Endothelial cell of umbilical vein (primary cell): ENCODE results near the gene GBP6. TPM values are rescaled to one million over a fixed set of nuclear protein-coding genes. Genes with fewer than 3 reads are reported as not detected.

ENCODE experiments used
- BruUV-seq: library from RNA; stranded (reverse); fragments of 400-500 nt; replicated peaks from 2 replicates; lab custom pipeline; 2021; lab: Mats Ljungman, UMichigan
- CTCF ChIA-PET: fragments of 300-600, 350-600 bp; sonication (Branson Sonifier 250); formaldehyde crosslinking; loops from one replicate; lab custom pipeline; 2021; ENCODE audit warnings: antibody characterized with exemption, inconsistent platforms; lab: Charles Lee
- POLR2A ChIA-PET: fragments of 300-600, 350-600 bp; sonication (Branson Sonifier 250); formaldehyde crosslinking; loops from one replicate; lab custom pipeline; 2021; ENCODE audit warnings: antibody characterized with exemption, inconsistent platforms; lab: Charles Lee
- DNase-seq: peaks from one replicate; pipeline ENCODE4 v3.0.0-alpha.2; 2011; ENCODE audit warnings: low read depth, low spot score
- FAIRE-seq: peaks from 2 replicates; lab custom pipeline; 2011; peaks lifted over from hg19 to GRCh38; lab: Jason Lieb, UNC
- H2AFZ ChIP-seq: 2 replicates; pipeline ENCODE4 v1.6.0; 2012; ENCODE audit warnings: low read depth, low read length, control low read depth, inconsistent platforms
- H3K27ac ChIP-seq: 2 replicates; pipeline ENCODE4 v1.5.1; 2011; ENCODE audit warnings: low read depth, mild to moderate bottlenecking, control low read depth, low read length, moderate library complexity; ENCODE audit not compliant: insufficient read depth
- H3K27me3 ChIP-seq, 2 experiments: 2 replicates each; pipeline versions ENCODE4 v1.6.0 to v1.6.1; 2011; ENCODE audit warnings: low read length in 2 of 2, mixed read lengths in 1 of 2; ENCODE audit not compliant: control insufficient read depth in 2 of 2, insufficient read depth in 2 of 2
- H3K36me3 ChIP-seq, 2 experiments: 2 replicates in 1 of 2; 3 replicates in 1 of 2; pipeline ENCODE4 v1.5.1; 2011; ENCODE audit warnings: low read length in 2 of 2, mild to moderate bottlenecking in 1 of 2, moderate library complexity in 1 of 2; ENCODE audit not compliant: control insufficient read depth in 2 of 2, insufficient read depth in 2 of 2; ENCODE audit errors: extremely low read depth in 1 of 2
- H3K4me1 ChIP-seq: 3 replicates; pipeline ENCODE4 v1.5.1; 2011; ENCODE audit warnings: mild to moderate bottlenecking, low read length; ENCODE audit not compliant: control insufficient read depth, insufficient read depth; ENCODE audit errors: extremely low read depth
- H3K4me2 ChIP-seq: 2 replicates; pipeline ENCODE4 v1.6.1; 2011; ENCODE audit warnings: low read length, control low read depth, mixed read lengths; ENCODE audit not compliant: insufficient read depth
- H3K4me3 ChIP-seq, 3 experiments: fragments of 200-600 bp in 1 of 3; sonication (generic), shearing (Covaris generic) in 1 of 3; replicated peaks in 1 of 3; 2 replicates each; pipeline ENCODE4 v1.5.1; 2011 to 2016; ENCODE audit warnings: control low read depth in 3 of 3, low read length in 3 of 3, mild to moderate bottlenecking in 2 of 3, inconsistent platforms in 1 of 3, low read depth in 1 of 3, moderate library complexity in 1 of 3; ENCODE audit not compliant: insufficient read depth in 1 of 3
- H3K79me2 ChIP-seq: 2 replicates; pipeline ENCODE4 v1.6.0; 2012; ENCODE audit warnings: low read length, inconsistent platforms; ENCODE audit not compliant: control insufficient read depth, insufficient read depth
- H3K9ac ChIP-seq: replicated peaks from 2 replicates; pipeline ENCODE3; 2011; ENCODE audit warnings: low read length, control low read depth; ENCODE audit not compliant: insufficient read depth; ENCODE audit errors: extremely low read depth
- H3K9me1 ChIP-seq: replicated peaks from 3 replicates; pipeline ENCODE4 v1.6.0; 2011; ENCODE audit warnings: mild to moderate bottlenecking, low read length; ENCODE audit not compliant: control insufficient read depth, insufficient read depth; ENCODE audit errors: extremely low read depth
- H3K9me3 ChIP-seq: replicated peaks from 2 replicates; pipeline ENCODE4 v1.5.1; 2012; ENCODE audit warnings: low read length, inconsistent platforms; ENCODE audit not compliant: control insufficient read depth, insufficient read depth
- H4K20me1 ChIP-seq: replicated peaks from 2 replicates; pipeline ENCODE3; 2011; ENCODE audit warnings: mild to moderate bottlenecking, low read length; ENCODE audit not compliant: control insufficient read depth, insufficient read depth; ENCODE audit errors: extremely low read depth
- EZH2 ChIP-seq: IDR thresholded peaks from 2 replicates; pipeline ENCODE4 v1.6.1; 2012; ENCODE audit warnings: borderline replicate concordance, low read depth, mild to moderate bottlenecking, moderate library complexity, low read length, inconsistent platforms; ENCODE audit not compliant: severe bottlenecking
- FOS ChIP-seq: IDR thresholded peaks from 2 replicates; pipeline ENCODE4 v1.6.1; 2011; ENCODE audit warnings: mild to moderate bottlenecking, low read length, moderate library complexity, borderline replicate concordance; ENCODE audit not compliant: insufficient read depth
- GATA2 ChIP-seq: IDR thresholded peaks from 2 replicates; pipeline ENCODE4 v1.7.0; 2011; ENCODE audit warnings: low read depth, mild to moderate bottlenecking, moderate library complexity, mixed read lengths, low read length; ENCODE audit not compliant: insufficient read length, insufficient read depth
- JUN ChIP-seq: IDR thresholded peaks from 2 replicates; pipeline ENCODE4 v1.6.1; 2011; ENCODE audit warnings: borderline replicate concordance, low read depth; ENCODE audit not compliant: insufficient read length, insufficient read depth
- MYC ChIP-seq: IDR thresholded peaks from one replicate; pipeline ENCODE4 v1.6.1; 2011; ENCODE audit warnings: mild to moderate bottlenecking, low read depth, low read length
- POLR2A ChIP-seq: IDR thresholded peaks from 2 replicates; pipeline ENCODE4 v1.6.1; 2012; ENCODE audit warnings: low read depth, mild to moderate bottlenecking, control low read depth, low read length
- POLR2AphosphoS5 ChIP-seq: IDR thresholded peaks from 2 replicates; pipeline ENCODE4 v1.6.1; 2012; ENCODE audit warnings: low read depth, mild to moderate bottlenecking, control low read depth, low read length, moderate library complexity; ENCODE audit not compliant: insufficient read depth
- dilution Hi-C: fragments of 300-500 bp; cut with MboI; formaldehyde crosslinking; loops from one replicate; pipeline ENCODE4 v1.15.0; 2019; ENCODE audit warnings: low sequenced_read_pairs; ENCODE audit not compliant: extremely low pct_ligation_motif_present
- intact Hi-C: fragments of 100-400 bp; cut with micrococcal nuclease; formaldehyde crosslinking; loops from one replicate; pipeline ENCODE4 v1.10.0; 2022
- polyA plus RNA-seq, 4 experiments: library from polyadenylated mRNA; depleted of rRNA in 3 of 4; stranded (reverse) in 3 of 4; unstranded in 1 of 4; fragments of >200 nt; gene quantifications; 2 replicates each; pipeline versions ENCODE4 v1.2.1 to v1.2.3, GENCODE V29; 2011 to 2012; ENCODE audit warnings: missing spikeins in 1 of 4
- total RNA-seq: library from RNA; stranded (reverse); gene quantifications from 2 replicates; pipeline ENCODE4 v1.2.3, GENCODE V29; 2021

The GBP6 gene
- total and polyA plus RNA-seq, 2 donors (not counting 3 experiments of a cell fraction or from before 2014, with no cell fraction given): not detected

DNA sequence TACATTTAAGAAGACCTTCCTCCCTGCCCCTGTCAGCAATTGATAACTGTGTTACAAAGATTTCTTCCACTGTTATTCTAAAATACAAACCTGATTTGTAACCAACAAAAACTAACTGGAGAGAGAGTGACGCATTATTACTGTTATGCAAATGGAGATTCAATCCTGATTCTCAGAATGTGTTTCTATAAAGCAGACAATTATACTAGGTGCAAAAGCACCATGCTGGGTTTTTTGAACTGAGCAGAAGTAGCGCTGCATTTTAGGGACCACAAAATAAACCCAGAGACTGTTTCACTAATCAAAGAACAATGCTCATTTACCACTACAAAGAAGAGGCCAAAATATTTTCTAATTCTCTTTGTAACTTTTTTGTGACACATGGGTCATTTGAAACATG lies 13.6 kb upstream of the GBP6 start:
- Histone ChIP-seq H3K4me1 (no peaks in the 10 kb centered on the region), H3K9me1 (no peaks in the 10 kb centered on the region), H3K4me3 (no peak overlapping the region), H4K20me1 (no peaks in the 10 kb centered on the region), H2AFZ (no peak overlapping the region), H3K36me3 (no peaks in the 10 kb centered on the region), H3K27me3 (peaks cover 3 to 7% of the 10 kb centered on the region in 2 experiments), H3K9me3 (no peaks in the 10 kb centered on the region), H3K4me2 (no peak overlapping the region), H3K79me2 (no peaks in the 10 kb centered on the region), H3K27ac (no peak overlapping the region), H3K9ac (no peak overlapping the region)
- FAIRE-seq: no peak
- intact Hi-C loops: no loop called here
- no peak for DNase-seq
- TF ChIP-seq POLR2AphosphoS5 (no peak), POLR2A (no peak)
- POLR2A ChIA-PET: no interaction called here
- CTCF ChIA-PET: no interaction called here
- BruUV-seq: no TSS peak
- dilution Hi-C loops: no loop called here

DNA sequence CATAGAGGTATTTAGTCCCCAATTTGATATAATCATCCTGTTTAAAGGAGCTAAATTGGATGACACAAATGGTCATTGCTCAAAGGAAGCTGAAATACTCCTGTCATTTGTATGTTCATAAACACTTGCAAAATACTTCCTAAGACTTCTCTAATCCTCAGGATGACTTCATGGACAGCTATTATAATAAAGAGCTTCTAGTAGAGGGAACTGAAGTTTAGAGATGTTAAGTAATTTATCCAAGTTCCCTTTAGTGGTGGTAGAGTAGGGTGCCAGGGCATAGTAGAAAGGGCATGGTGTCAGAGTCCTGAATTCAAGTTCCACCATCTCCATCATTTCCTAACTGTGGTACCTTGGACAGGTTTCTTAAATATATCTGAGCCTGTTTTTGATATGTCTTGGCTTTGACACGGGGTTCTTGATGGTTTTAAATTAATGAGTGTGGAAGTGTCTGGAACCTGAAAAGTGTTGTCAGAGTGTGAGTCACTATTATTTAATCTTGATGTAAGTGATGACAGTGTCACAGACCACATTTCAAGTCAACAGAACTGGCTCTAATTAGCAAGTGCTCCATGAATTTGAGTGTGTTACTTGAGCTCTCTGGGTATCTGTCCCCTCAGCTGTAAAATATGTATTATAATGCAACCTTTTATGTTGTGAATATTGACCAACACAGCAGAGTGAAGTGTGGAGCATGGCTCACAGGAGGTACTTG lies 12.1 kb upstream of the GBP6 start:
- Histone ChIP-seq H3K9me1 (no peaks in the 10 kb centered on the region), H3K27ac (no peak overlapping the region), H3K27me3 (peaks cover 5 to 7% of the 10 kb centered on the region in 2 experiments), H3K4me3 (no peak overlapping the region), H2AFZ (no peak overlapping the region), H3K36me3 (no peaks in the 10 kb centered on the region), H3K4me1 (no peaks in the 10 kb centered on the region), H3K9me3 (no peaks in the 10 kb centered on the region), H3K4me2 (no peak overlapping the region), H3K9ac (no peak overlapping the region), H4K20me1 (no peaks in the 10 kb centered on the region), H3K79me2 (no peaks in the 10 kb centered on the region)
- dilution Hi-C loops (no loop called here), intact Hi-C loops (no loop called here)
- TF ChIP-seq MYC: no peak
- no peak for TF ChIP-seq POLR2A
- no peak for TF ChIP-seq GATA2
- TF ChIP-seq FOS: no peak
- TF ChIP-seq JUN: no peak
- TF ChIP-seq EZH2: no peak
- no TSS peak for BruUV-seq
- ChIA-PET CTCF (no interaction called here), POLR2A (no interaction called here)
- DNase-seq: no peak
- no peak for FAIRE-seq
